ENCODE results near the gene CHMP4B.

The CHMP4B gene

GRCh38 chr20:33796907-33797544 lies 14.1 kb upstream of the CHMP4B start (continued):
- TF ChIP-seq TSHZ2 (CRISPR knock-in tag; IDR thresholded peaks at IDR 0.05) = no peak
- TF ChIP-seq PATZ1 (CRISPR knock-in tag; IDR thresholded peaks at IDR 0.05; ENCODE audit: borderline replicate concordance) = no peak
- no peak for TF ChIP-seq ISL1 (CRISPR knock-in tag; IDR thresholded peaks at IDR 0.05)

GRCh38 chr20:33798444-33798843 lies 12.7 kb upstream of the CHMP4B start:
- TF ChIP-seq ZFP3 (CRISPR knock-in tag; IDR thresholded peaks at IDR 0.05) (no peak), RARB (CRISPR knock-in tag; IDR thresholded peaks at IDR 0.05) (no peak)
- ATAC-seq = no peak

DNA sequence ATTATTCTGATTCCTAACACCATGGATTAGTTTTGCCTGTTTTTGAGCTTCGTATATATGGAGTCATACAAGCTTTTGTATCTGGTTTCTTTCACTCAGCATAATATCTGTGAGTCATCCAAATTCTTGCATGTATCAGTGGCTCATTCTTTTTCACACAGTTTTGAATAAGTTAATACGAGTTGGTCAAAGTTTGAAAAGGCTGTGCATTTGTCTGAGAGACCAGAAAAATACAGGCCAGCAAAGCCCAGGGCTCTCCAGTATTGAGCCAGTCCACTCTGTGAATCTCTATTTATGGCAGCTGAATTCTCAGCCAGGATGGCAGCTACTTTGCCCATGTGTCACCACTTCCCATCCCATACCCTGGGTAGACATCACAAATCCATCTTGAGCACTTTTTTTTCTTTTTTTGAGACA lies 7.2 kb upstream of the CHMP4B start:
- ATAC-seq = peak; percentile 95
- TF ChIP-seq ESRRG (CRISPR knock-in tag; IDR thresholded peaks at IDR 0.05) (no peak), ZC3H10 (CRISPR knock-in tag; IDR thresholded peaks at IDR 0.05) (no peak), CREB5 (CRISPR knock-in tag; IDR thresholded peaks at IDR 0.05; ENCODE audit: low read depth) (peak; percentile 15; the same call in 1 of the 2 replicates), ZNF565 (CRISPR knock-in tag; conservative IDR thresholded peaks at IDR 0.05; ENCODE audit: low read depth) (no peak), SNAI2 (CRISPR knock-in tag; IDR thresholded peaks at IDR 0.05) (0 out of 2 replicates have a peak, but pooled peaks have one; percentile 39), TOX (CRISPR knock-in tag; IDR thresholded peaks at IDR 0.05; ENCODE audit: borderline replicate concordance) (0 out of 2 replicates have a peak, but pooled peaks have one; percentile 37), ISL1 (CRISPR knock-in tag; IDR thresholded peaks at IDR 0.05) (peak; percentile 43)

DNA sequence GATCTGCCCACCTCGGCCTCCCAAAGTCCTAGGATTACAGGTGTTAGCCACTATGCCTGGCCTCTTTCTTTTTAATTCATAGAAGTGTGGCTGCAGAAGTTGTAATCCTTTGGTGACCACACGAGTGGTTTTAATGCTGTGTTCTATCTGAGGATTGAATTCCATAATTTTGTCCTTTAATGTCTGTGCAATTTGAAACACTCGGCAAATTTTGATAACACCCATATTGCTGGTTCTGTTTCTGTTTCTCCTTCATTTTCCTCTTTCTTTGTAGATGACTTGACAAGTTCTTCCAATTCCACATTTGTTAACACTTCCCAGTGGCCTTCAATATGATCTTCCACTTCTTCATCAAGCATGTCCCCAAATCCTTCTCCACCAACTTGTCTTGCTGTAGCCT lies 2.8 kb upstream of the CHMP4B start:
- TF ChIP-seq ARNTL (CRISPR knock-in tag; IDR thresholded peaks at IDR 0.05; ENCODE audit: borderline replicate concordance, low read depth) (no peak), TOX (CRISPR knock-in tag; IDR thresholded peaks at IDR 0.05; ENCODE audit: borderline replicate concordance) (no peak), OSR1 (CRISPR knock-in tag; IDR thresholded peaks at IDR 0.05) (no peak), CSRNP3 (CRISPR knock-in tag; IDR thresholded peaks at IDR 0.05) (no peak), BACH2 (CRISPR knock-in tag; IDR thresholded peaks at IDR 0.05; ENCODE audit: borderline replicate concordance) (no peak), CSDC2 (CRISPR knock-in tag; IDR thresholded peaks at IDR 0.05) (no peak), ZC3H10 (CRISPR knock-in tag; IDR thresholded peaks at IDR 0.05) (no peak), ZFP30 (CRISPR knock-in tag; IDR thresholded peaks at IDR 0.05) (no peak), SNAI2 (CRISPR knock-in tag; IDR thresholded peaks at IDR 0.05) (no peak)
- no peak for ATAC-seq

DNA sequence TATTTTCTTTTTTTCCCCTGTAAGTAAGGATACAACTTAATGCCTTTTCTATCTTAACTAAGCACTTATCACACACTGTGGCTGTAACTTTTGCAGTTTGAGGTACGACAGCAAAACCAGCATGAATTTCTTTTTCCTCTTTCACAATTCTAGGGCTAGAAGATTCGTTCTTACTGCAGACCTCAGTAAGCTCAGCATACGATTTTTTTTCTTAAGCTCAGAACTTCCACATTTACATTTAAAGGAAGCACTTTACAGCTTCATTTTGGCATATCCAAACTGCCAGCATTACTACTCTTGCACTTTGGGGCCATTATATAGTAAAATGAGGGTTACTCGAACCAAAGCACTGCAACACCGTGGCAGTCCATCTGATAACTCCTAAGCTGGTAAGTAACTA lies 889 bp upstream of the CHMP4B start:
- ATAC-seq = no peak
- TF ChIP-seq POU6F1 (CRISPR knock-in tag; IDR thresholded peaks at IDR 0.05; ENCODE audit: borderline replicate concordance, low read depth) (no peak), CREB5 (CRISPR knock-in tag; IDR thresholded peaks at IDR 0.05; ENCODE audit: low read depth) (no peak), BACH2 (CRISPR knock-in tag; IDR thresholded peaks at IDR 0.05; ENCODE audit: borderline replicate concordance) (no peak)
